OCI-LY7 (cell line): ENCODE data around the gene AREG. TPM values are rescaled to one million over a fixed set of nuclear protein-coding genes. Genes with fewer than 3 reads are reported as not detected.

Source experiments
- BruUV-seq: library from RNA; stranded (reverse); fragments of 400-500 nt; replicated peaks from 2 replicates; lab custom pipeline; 2021; lab: Mats Ljungman, UMichigan
- CTCF ChIA-PET: fragments of 300-600 bp; sonication (Branson Sonifier 250); formaldehyde crosslinking; loops from one replicate; lab custom pipeline; 2022; ENCODE audit warnings: antibody characterized with exemption; ENCODE audit not compliant: unreplicated experiment; lab: Charles Lee
- POLR2A ChIA-PET: fragments of 300-600 bp; sonication (Branson Sonifier 250); formaldehyde crosslinking; loops from one replicate; lab custom pipeline; 2022; ENCODE audit warnings: antibody characterized with exemption; lab: Charles Lee
- DNase-seq: peaks from one replicate; pipeline ENCODE4 v3.0.0-alpha.2; 2015; ENCODE audit warnings: low spot score
- H2AFZ ChIP-seq: fragments of 200-600 bp; sonication (generic), shearing (Covaris generic); 2 replicates; pipeline ENCODE4 v1.6.1; 2014; ENCODE audit warnings: mild to moderate bottlenecking, antibody characterized with exemption, low read length, moderate library complexity
- H3K27ac ChIP-seq: fragments of 200-600 bp; sonication (generic); 2 replicates; pipeline ENCODE4 v1.5.1; 2014; ENCODE audit warnings: mixed run types, low read depth, mild to moderate bottlenecking, moderate library complexity, low read length, inconsistent platforms; ENCODE audit not compliant: poor library complexity, severe bottlenecking
- H3K36me3 ChIP-seq: fragments of 200-600 bp; sonication (generic); 2 replicates; pipeline ENCODE4 v1.6.1; 2014; ENCODE audit warnings: mild to moderate bottlenecking, antibody characterized with exemption, low read length, moderate library complexity, mixed read lengths; ENCODE audit not compliant: insufficient read depth
- H3K4me1 ChIP-seq: fragments of 200-600 bp; sonication (generic); 2 replicates; pipeline ENCODE4 v1.5.1; 2014; ENCODE audit warnings: mild to moderate bottlenecking, low read length; ENCODE audit not compliant: insufficient read depth, poor library complexity, severe bottlenecking
- H3K4me2 ChIP-seq: fragments of 200-600 bp; sonication (generic); 2 replicates; pipeline ENCODE4 v1.6.1; 2014; ENCODE audit warnings: mild to moderate bottlenecking, low read length
- H3K4me3 ChIP-seq: fragments of 200-600 bp; sonication (generic); 2 replicates; pipeline ENCODE4 v1.5.1; 2014; ENCODE audit warnings: mild to moderate bottlenecking, low read depth, low read length; ENCODE audit not compliant: poor library complexity, severe bottlenecking
- H3K79me2 ChIP-seq: fragments of 200-600 bp; sonication (generic); 2 replicates; pipeline ENCODE4 v1.6.1; 2016; ENCODE audit warnings: low read depth, mild to moderate bottlenecking, low read length, moderate library complexity, mixed read lengths; ENCODE audit not compliant: insufficient read depth
- H3K9me2 ChIP-seq: fragments of 200-600 bp; sonication (generic); 2 replicates; pipeline ENCODE4 v1.6.1; 2016; ENCODE audit warnings: mild to moderate bottlenecking, low read length, mixed read lengths; ENCODE audit not compliant: insufficient read depth
- H3K9me3 ChIP-seq: fragments of 200-600 bp; sonication (generic); 2 replicates; pipeline ENCODE4 v1.6.1; 2014; ENCODE audit warnings: mild to moderate bottlenecking, mixed run types, low read length, mixed read lengths
- H4K20me1 ChIP-seq: fragments of 200-600 bp; sonication (generic); 2 replicates; pipeline ENCODE4 v1.6.1; 2014; ENCODE audit warnings: mild to moderate bottlenecking, antibody characterized with exemption, low read length, moderate library complexity, mixed read lengths; ENCODE audit not compliant: insufficient read depth
- EZH2phosphoT487 ChIP-seq: fragments of 200-600 bp; sonication (generic); IDR thresholded peaks from 2 replicates; pipeline ENCODE4 v1.6.1; 2018; ENCODE audit warnings: low read depth, borderline replicate concordance, mild to moderate bottlenecking, mixed run types, antibody characterized with exemption, low read length, moderate library complexity, mixed read lengths
- intact Hi-C: fragments of 100-400 bp; cut with micrococcal nuclease; formaldehyde crosslinking; loops from one replicate; pipeline ENCODE4 v1.10.0; 2022; ENCODE audit not compliant: unreplicated experiment
- total RNA-seq, 2 experiments: library from RNA; depleted of rRNA in 1 of 2; stranded (reverse); fragments of >200 nt in 1 of 2; shearing (Covaris generic) in 1 of 2; gene quantifications; 2 replicates each; pipeline ENCODE4 v1.2.3, GENCODE V29; 2014 to 2022
- TF ChIP-seq, protein P1 (sequence below): fragments of 200-600 bp; sonication (generic); conservative IDR thresholded peaks from 2 replicates; pipeline ENCODE4 v1.5.1; 2014; ENCODE audit warnings: mild to moderate bottlenecking, antibody characterized with exemption, low read length, moderate library complexity, mixed read lengths

AREG gene
- total RNA-seq, 2 experiments from 2014 or later, result not detected

DNA sequence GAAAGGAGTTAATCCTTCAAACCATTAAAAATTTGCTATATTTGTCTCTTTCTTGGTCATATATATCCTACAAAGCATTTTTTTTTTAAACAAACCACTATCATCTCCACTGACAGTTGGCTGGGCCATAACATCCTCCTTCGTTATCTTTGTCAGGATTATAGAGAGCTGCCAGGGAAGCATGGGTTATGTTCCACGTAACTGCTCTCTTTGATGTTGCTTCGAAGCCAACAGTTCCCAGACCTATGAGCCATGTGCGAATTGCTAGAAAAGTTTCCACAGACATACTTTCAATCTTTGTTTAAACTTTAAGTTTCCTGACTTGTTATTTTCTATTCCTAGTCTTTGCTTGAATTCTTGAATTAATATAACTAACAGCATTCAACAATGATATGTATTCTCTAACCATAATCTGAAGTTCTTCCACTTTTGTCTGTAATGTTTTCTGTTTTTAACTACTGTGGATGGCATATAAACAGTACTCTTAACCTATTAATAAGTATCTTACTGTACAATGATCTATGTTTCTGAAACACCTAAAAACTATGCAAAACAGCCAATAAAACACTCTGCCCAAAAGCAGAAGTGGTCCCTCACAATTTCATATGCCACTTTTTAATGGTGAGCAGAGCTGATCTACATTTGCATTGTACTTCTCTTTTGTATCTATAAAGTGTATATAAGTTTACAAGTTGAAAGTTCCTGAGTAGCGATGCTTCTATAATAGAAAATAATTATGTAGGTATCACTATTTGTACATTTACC lies 42.1 kb upstream of the AREG start:
- TF ChIP-seq, protein P1, sequence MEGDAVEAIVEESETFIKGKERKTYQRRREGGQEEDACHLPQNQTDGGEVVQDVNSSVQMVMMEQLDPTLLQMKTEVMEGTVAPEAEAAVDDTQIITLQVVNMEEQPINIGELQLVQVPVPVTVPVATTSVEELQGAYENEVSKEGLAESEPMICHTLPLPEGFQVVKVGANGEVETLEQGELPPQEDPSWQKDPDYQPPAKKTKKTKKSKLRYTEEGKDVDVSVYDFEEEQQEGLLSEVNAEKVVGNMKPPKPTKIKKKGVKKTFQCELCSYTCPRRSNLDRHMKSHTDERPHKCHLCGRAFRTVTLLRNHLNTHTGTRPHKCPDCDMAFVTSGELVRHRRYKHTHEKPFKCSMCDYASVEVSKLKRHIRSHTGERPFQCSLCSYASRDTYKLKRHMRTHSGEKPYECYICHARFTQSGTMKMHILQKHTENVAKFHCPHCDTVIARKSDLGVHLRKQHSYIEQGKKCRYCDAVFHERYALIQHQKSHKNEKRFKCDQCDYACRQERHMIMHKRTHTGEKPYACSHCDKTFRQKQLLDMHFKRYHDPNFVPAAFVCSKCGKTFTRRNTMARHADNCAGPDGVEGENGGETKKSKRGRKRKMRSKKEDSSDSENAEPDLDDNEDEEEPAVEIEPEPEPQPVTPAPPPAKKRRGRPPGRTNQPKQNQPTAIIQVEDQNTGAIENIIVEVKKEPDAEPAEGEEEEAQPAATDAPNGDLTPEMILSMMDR, result no peak
- TF ChIP-seq EZH2phosphoT487, result no peak
- H3K9me2 ChIP-seq, result no peaks in the 10 kb centered on the region
- no peak overlapping the region for H3K4me3 ChIP-seq
- intact Hi-C loops, result no loop called here
- no peak overlapping the region for H3K4me2 ChIP-seq
- H2AFZ ChIP-seq, result no peak overlapping the region
- POLR2A ChIA-PET, result interaction anchor here (0.9 kb wide), 1 partner anchor 62 kb away, joined by 3 read pairs; no protein-coding TSS in a partner anchor
- no peaks in the 10 kb centered on the region for H3K4me1 ChIP-seq
- no peaks in the 10 kb centered on the region for H4K20me1 ChIP-seq
- no peaks in the 10 kb centered on the region for H3K36me3 ChIP-seq
- no peaks in the 10 kb centered on the region for H3K79me2 ChIP-seq
- H3K9me3 ChIP-seq, result no peaks in the 10 kb centered on the region
- H3K27ac ChIP-seq, result no peak overlapping the region
- BruUV-seq, result no TSS peak
- CTCF ChIA-PET, result no interaction called here
- DNase-seq, result no peak

DNA sequence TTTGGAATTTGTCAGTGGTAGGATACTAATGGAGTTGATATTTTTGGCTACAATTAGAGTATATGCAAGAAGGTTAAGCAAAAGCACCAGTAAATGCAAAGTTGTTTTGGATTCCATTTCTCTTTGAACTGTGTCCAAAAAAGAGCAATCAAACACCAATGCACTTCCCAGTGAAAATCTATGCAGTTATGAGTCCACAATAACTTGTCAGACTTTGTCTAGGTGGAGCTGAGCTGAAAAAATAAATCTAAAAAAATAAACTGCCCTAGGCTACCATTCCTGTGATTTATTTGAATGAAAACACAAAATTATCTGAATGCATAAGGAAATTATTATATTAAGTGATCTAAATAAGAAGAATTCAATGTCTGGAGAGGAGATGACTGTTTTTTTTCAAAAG lies 37.0 kb upstream of the AREG start:
- intact Hi-C loops, result no loop called here
- no peak for DNase-seq
- H3K36me3 ChIP-seq, result no peaks in the 10 kb centered on the region
- H3K4me3 ChIP-seq, result no peak overlapping the region
- ChIA-PET POLR2A (interaction anchor here (1.1 kb wide), 1 partner anchor 32 kb away, joined by 3 read pairs; no protein-coding TSS in a partner anchor), CTCF (no interaction called here)
- BruUV-seq, result no TSS peak
- TF ChIP-seq, protein P1, result no peak
- no peak for TF ChIP-seq EZH2phosphoT487
- H2AFZ ChIP-seq, result no peak overlapping the region
- no peaks in the 10 kb centered on the region for H3K9me2 ChIP-seq
- no peak overlapping the region for H3K4me2 ChIP-seq
- no peaks in the 10 kb centered on the region for H3K9me3 ChIP-seq
- H3K4me1 ChIP-seq, result no peaks in the 10 kb centered on the region
- no peaks in the 10 kb centered on the region for H3K79me2 ChIP-seq
- H4K20me1 ChIP-seq, result no peaks in the 10 kb centered on the region
- no peak overlapping the region for H3K27ac ChIP-seq

DNA sequence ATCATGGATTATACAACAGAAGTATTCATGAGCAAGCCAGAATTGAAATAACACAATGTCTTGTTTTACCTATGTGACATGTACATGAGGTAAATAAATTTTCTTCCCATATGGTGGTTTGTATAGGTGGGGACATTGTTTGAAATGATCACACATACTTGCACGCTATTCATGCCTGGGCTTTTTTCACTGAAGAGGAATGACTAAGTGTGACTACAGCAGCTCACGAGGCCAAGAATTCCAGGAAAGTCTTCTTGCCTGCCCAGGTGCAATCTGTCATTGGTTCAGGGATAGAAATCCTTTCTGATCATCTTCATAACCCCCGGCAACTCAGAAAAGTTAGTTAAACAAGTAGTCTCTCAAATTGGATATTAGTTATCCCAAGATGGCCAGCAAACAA lies 36.3 kb upstream of the AREG start:
- intact Hi-C loops, result no loop called here
- Histone ChIP-seq H3K27ac (no peak overlapping the region), H3K4me3 (no peak overlapping the region), H3K9me2 (no peaks in the 10 kb centered on the region), H3K36me3 (no peaks in the 10 kb centered on the region), H2AFZ (no peak overlapping the region), H3K4me2 (no peak overlapping the region), H3K9me3 (no peaks in the 10 kb centered on the region), H3K79me2 (no peaks in the 10 kb centered on the region), H3K4me1 (no peaks in the 10 kb centered on the region), H4K20me1 (no peaks in the 10 kb centered on the region)
- CTCF ChIA-PET, result no interaction called here
- POLR2A ChIA-PET, result no interaction called here
- BruUV-seq, result no TSS peak
- no peak for DNase-seq
- TF ChIP-seq, protein P1, result no peak
- TF ChIP-seq EZH2phosphoT487, result no peak
